ENCODE measurements around the gene FOLR2. TPM values are rescaled to one million over a fixed set of nuclear protein-coding genes. Genes with fewer than 3 reads are reported as not detected.
"Not testable (repeated sequence)": the region's sequence is repeated elsewhere in the genome, so short reads cannot be mapped to it uniquely, and the experiment has no call there.

FOLR2 gene
- total and polyA plus RNA-seq, 2 of the 8 experiments (the other 6 are each of a cell fraction or from before 2014, with no cell fraction given), result not detected

- H4K20me1 ChIP-seq (replicated peaks in 1 of 2; ENCODE audit: control insufficient read depth in 1 of 2, insufficient read depth in 2 of 2, low read length in 2 of 2); H3K36me3 ChIP-seq (ENCODE audit: control insufficient read depth in 2 of 4, insufficient read depth in 4 of 4, low read length in 3 of 4); H3K14ac ChIP-seq (ENCODE audit: insufficient read length); H2BK5ac ChIP-seq (ENCODE audit: low read depth, low read length); H4K5ac ChIP-seq (ENCODE audit: insufficient read length, low read depth, low read length); H2BK15ac ChIP-seq (ENCODE audit: low read length); H3K4me1 ChIP-seq (replicated peaks in 1 of 4; ENCODE audit: control insufficient read depth in 3 of 4, insufficient read depth in 4 of 4, low read length in 3 of 4); H2BK120ac ChIP-seq (replicated peaks; ENCODE audit: low read depth, low read length); H3K27ac ChIP-seq (ENCODE audit: low read depth, low read length); H2AFZ ChIP-seq (ENCODE audit: low read length); H3K4me3 ChIP-seq (ENCODE audit: extremely low read depth in 1 of 4, insufficient read depth in 2 of 4, low read depth in 3 of 4, low read length in 4 of 4); H3K18ac ChIP-seq (ENCODE audit: extremely low read depth, low read length); H3K79me1 ChIP-seq (ENCODE audit: low read depth, low read length); H3K9ac ChIP-seq (replicated peaks in 1 of 4; ENCODE audit: extremely low read depth in 1 of 4, low read depth in 3 of 4, low read length in 3 of 4); H3K56ac ChIP-seq (replicated peaks; ENCODE audit: insufficient read length, low read depth, low read length); POLR2A ChIA-PET (ENCODE audit: partially characterized antibody); H4K91ac ChIP-seq (replicated peaks; ENCODE audit: insufficient read length, low read length); H3K27me3 ChIP-seq (replicated peaks in 1 of 4; ENCODE audit: control insufficient read depth in 3 of 4, extremely low read depth in 1 of 4, insufficient read depth in 3 of 4, low read length in 3 of 4); H3K4me2 ChIP-seq (ENCODE audit: insufficient read depth in 1 of 2, low read depth in 2 of 2, low read length in 2 of 2); DNase-seq (ENCODE audit: low read depth in 1 of 2, low spot score in 2 of 2); H2BK12ac ChIP-seq (ENCODE audit: low read depth, low read length); H3K79me2 ChIP-seq (ENCODE audit: control insufficient read depth in 1 of 2, insufficient read depth in 2 of 2, low read length in 2 of 2); H3K23me2 ChIP-seq (ENCODE audit: low read depth, low read length); H2BK20ac ChIP-seq (ENCODE audit: low read length); H2AK5ac ChIP-seq (ENCODE audit: low read depth, low read length); H4K8ac ChIP-seq (ENCODE audit: extremely low read depth, insufficient read depth, low read length); H3K4ac ChIP-seq (replicated peaks; ENCODE audit: insufficient read length, low read depth, low read length); H3K23ac ChIP-seq (ENCODE audit: insufficient read length); H3K9me3 ChIP-seq (ENCODE audit: insufficient read depth in 2 of 2, low read depth in 1 of 2, low read length in 1 of 2): not testable (repeated sequence)
- 85% methylated on average over 37 of the region's 43 CpGs; no CpG with 5 or more reads in 1 of the 2 experiments for WGBS, 2 experiments (ENCODE audit: extremely low coverage in 1 of 2, insufficient coverage in 1 of 2, insufficient read length in 1 of 2, insufficient replicate concordance in 2 of 2, low coverage in 1 of 2, low lambda C conversion rate in 2 of 2, missing lambda C conversion rate in 1 of 2)
- CTCF ChIA-PET (ENCODE audit: partially characterized antibody), result interaction anchor here (1.5 kb wide), 1 partner anchor 10 kb away, joined by 3 read pairs; no protein-coding TSS in a partner anchor
- FAIRE-seq, result peak; percentile 71
Observed at GRCh38 chr11:72201445-72201844, 15.1 kb upstream of the FOLR2 start.

Data from H1 (cell line).